T-helper 17 cell (primary cell): ENCODE data around the gene AQP12B. TPM values are rescaled to one million over a fixed set of nuclear protein-coding genes. Genes with fewer than 3 reads are reported as not detected.

Source experiments
- ATAC-seq: fragments of 150-1000 bp; cut with Tn5 transposase; 2 replicates; pipeline ENCODE4 v1.10.0; 2021; ENCODE audit warnings: mild to moderate bottlenecking, moderate library complexity
- DNase-seq, 3 donors: peaks; one replicate each; pipeline versions ENCODE4 v3.0.0 to v3.0.0-alpha.2; 2020 to 2021
- H3K9me3 ChIP-seq: one replicate; pipeline ENCODE4 v1.7.0; 2013; ENCODE audit warnings: low read length, mild to moderate bottlenecking; ENCODE audit not compliant: control insufficient read depth, poor library complexity, severe bottlenecking
- H3K27ac Mint-ChIP-seq: one replicate; pipeline ENCODE4 v1.8.0; 2022; ENCODE audit warnings: mild to moderate bottlenecking, moderate library complexity, mixed read lengths
- H3K27me3 Mint-ChIP-seq: one replicate; pipeline ENCODE4 v1.8.0; 2022; ENCODE audit warnings: mixed read lengths
- H3K36me3 Mint-ChIP-seq: one replicate; pipeline ENCODE4 v1.8.0; 2022; ENCODE audit warnings: low read depth, mixed read lengths
- H3K4me1 Mint-ChIP-seq: one replicate; pipeline ENCODE4 v1.8.0; 2022; ENCODE audit warnings: mild to moderate bottlenecking, mixed read lengths
- H3K4me3 Mint-ChIP-seq: one replicate; pipeline ENCODE4 v1.8.0; 2022; ENCODE audit warnings: mild to moderate bottlenecking, moderate library complexity, mixed read lengths
- total RNA-seq, 4 donors: library from RNA in 2 of 4; stranded (reverse) in 2 of 4; gene quantifications; one replicate each; pipeline ENCODE4 v1.2.3 and lab custom pipeline; 2022 to 2026

AQP12B gene
- total RNA-seq, 2 donors from 2014 or later = not detected

DNA sequence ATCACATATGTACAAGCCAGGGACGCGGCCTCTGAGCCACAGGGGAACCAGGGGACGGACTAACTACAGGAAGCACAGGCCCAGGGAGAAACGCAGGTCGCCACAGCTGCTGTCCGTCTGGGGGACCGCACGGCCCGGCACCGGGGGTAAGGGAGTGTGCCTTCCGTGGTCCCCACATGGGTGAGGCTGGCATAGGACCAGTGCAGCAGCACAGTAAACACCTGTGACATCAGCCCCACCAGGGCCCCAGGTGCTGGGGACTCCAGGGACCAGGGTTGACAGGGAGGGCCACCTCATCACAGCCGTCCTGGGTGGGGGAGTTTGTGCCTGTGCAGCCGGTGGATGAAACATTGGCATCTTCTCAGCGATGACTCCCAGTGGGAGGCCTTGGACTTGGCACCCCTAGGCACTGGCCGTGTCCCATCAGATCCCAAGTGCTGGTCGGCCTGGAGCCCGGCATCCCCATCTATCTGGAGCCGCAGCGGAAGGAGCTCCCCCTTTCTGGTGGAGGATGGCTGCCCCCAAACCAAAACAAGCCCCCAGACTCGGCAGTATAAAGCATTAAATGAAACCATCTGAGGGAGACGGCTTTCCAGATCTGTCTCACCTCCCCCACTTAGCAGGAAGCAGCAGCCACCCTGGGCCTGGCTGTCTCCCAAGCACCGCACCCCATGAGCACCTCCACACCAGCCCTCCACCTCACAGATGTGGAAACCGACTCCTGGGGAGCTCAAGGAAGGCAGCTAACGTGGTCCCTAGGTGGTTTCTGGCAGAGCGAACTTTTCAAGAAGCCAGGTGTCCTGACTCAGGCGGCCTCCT, 31.5 kb upstream of the AQP12B start:
- Mint-ChIP-seq H3K4me3 (no peak overlapping the region), H3K4me1 (no peaks in the 10 kb centered on the region), H3K27ac (no peak overlapping the region), H3K36me3 (no peaks in the 10 kb centered on the region), H3K27me3 (peaks cover 8% of the 10 kb centered on the region)
- no peak for ATAC-seq
- no peaks in the 10 kb centered on the region for H3K9me3 ChIP-seq
- no peak for DNase-seq

DNA sequence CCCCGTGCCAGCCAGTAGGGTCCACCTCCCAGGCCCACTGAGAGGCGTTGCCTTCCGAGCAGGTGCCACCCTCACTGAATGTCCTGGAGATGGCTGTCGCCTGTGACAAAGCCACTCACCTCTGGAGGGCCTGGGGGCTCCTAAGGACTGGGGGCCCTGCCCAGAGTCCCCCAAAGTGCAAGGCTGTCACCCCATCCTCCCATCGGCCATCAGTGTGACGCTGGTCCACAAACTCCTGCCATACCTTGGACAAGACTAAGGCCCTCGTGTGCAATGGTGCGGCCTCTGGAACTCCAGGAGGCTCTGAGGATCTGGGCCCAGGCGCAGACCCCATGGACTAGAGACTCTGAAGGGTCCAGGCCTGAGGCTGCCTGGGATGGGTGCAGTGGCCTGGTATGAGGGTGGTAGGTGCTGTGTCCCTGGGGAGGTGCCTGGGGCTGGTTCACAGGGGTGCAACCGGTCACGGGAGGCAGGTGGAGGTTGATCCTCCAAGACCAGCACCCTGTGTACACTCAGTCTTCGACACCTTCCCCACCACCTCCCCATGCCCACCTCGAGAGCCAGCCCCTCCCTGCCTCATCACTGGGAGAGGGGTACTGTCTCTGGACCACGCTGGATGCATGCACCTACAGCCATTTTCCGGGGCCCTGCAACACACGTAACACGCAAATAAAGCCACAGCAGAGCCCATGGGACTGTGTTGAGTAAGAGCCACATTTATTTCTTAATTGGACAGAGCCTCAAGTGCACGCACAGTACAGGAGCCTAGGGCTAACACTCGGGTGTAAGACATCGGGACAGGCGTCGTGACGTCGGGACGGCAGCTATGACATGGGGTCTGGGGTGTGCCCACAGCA, 30.6 kb upstream of the AQP12B start:
- ATAC-seq (no peak), DNase-seq (no peak)
- no peaks in the 10 kb centered on the region for H3K9me3 ChIP-seq
- Mint-ChIP-seq H3K4me1 (no peaks in the 10 kb centered on the region), H3K4me3 (no peak overlapping the region), H3K27me3 (peaks cover 8% of the 10 kb centered on the region), H3K36me3 (no peaks in the 10 kb centered on the region), H3K27ac (no peak overlapping the region)

DNA sequence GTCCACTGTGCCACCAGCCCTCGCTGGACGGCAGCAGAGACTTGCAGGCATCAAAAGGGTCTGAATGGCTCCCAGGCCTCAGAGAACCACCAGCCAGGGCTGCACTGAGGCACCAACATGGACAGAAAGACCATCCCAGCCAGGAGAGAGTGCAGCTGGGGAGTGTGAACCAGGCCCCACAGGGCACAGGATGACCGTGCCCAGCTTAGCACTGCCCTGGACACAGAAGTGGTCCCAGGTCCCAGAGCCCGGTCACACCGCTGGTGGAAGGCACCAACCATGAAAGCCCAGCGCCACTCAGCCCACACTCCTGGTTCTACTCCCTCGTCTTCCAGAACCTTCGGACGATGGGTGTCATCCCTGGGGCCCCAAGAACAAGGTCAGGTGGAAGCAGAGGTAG, 29.4 kb upstream of the AQP12B start:
- DNase-seq (no peak), ATAC-seq (no peak)
- Mint-ChIP-seq H3K36me3 (no peaks in the 10 kb centered on the region), H3K27ac (no peak overlapping the region), H3K27me3 (peaks cover 8% of the 10 kb centered on the region), H3K4me1 (no peaks in the 10 kb centered on the region), H3K4me3 (no peak overlapping the region)
- no peaks in the 10 kb centered on the region for H3K9me3 ChIP-seq

DNA sequence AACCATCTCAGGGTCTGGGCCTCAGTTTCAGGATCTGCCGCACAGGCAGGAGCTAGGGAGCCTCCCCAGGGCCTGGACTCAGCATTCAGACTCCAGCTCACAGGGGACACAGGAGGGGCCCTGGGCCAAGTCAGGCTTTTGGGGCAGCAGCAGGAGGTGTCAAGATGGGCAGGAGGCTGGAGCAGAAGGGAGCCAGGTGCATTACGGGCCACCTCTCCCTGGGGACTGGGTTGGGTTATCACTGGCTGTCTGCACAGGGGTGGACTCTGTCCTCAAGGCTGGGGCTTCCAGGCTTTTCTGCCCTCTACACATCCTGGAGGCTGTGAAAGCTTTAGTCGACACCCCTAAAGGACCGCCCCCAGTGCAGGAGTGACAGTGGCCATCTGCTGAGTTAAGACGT, 29.0 kb upstream of the AQP12B start:
- Mint-ChIP-seq H3K27ac (no peak overlapping the region), H3K27me3 (peaks cover 8% of the 10 kb centered on the region), H3K36me3 (no peaks in the 10 kb centered on the region), H3K4me1 (no peaks in the 10 kb centered on the region), H3K4me3 (no peak overlapping the region)
- ATAC-seq = no peak
- no peak for DNase-seq
- H3K9me3 ChIP-seq = no peaks in the 10 kb centered on the region

DNA sequence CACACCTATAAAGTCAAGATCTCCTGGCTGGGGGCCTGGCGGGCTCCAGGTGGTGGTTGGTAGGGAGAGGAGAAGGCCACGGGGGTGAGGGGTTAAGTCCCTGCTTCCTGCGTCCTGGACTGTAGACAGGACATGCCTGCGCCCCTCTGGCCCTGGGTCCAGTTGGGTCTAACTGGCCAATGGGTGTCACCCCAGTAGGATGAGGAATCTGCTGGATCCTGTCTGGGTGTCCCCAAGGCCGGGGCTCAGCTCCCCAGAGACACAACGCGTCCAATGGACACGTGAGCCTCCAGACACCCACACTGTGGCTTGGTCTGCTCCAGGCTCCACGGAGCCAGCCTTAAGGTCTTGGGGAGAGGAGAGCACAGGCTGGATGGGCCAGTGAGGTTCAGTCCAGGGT, 28.6 kb upstream of the AQP12B start:
- Mint-ChIP-seq H3K36me3 (no peaks in the 10 kb centered on the region), H3K4me1 (no peaks in the 10 kb centered on the region), H3K4me3 (no peak overlapping the region), H3K27ac (no peak overlapping the region), H3K27me3 (peaks cover 8% of the 10 kb centered on the region)
- no peak for ATAC-seq
- peak in 1 of 3 donors; percentile 8 for DNase-seq
- no peaks in the 10 kb centered on the region for H3K9me3 ChIP-seq

DNA sequence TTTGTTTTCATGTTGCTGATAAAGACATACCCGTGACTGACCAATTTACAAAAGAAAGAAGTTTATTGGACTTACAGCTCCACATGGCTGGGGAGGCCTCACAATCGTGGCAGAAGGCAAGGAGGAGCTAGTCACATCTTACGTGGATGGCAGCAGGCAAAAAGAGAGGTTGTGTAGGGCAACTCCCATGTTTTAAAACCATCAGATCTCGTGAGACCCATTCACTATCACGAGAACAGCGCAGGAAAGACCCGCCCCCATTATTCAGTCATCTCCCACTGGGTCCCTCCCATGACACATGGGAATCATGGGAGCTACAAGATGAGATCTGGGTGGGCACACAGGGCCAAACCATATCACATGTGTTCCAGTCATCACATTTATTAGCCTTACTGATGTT, 25.8 kb upstream of the AQP12B start:
- no peak overlapping the region for H3K27ac Mint-ChIP-seq
- H3K4me1 Mint-ChIP-seq = peaks cover 13% of the 10 kb centered on the region
- no peaks in the 10 kb centered on the region for H3K9me3 ChIP-seq
- peaks cover 3% of the 10 kb centered on the region for H3K36me3 Mint-ChIP-seq
- DNase-seq (no peak), ATAC-seq (no peak)
- H3K27me3 Mint-ChIP-seq = peaks cover 21% of the 10 kb centered on the region
- H3K4me3 Mint-ChIP-seq = no peak overlapping the region

DNA sequence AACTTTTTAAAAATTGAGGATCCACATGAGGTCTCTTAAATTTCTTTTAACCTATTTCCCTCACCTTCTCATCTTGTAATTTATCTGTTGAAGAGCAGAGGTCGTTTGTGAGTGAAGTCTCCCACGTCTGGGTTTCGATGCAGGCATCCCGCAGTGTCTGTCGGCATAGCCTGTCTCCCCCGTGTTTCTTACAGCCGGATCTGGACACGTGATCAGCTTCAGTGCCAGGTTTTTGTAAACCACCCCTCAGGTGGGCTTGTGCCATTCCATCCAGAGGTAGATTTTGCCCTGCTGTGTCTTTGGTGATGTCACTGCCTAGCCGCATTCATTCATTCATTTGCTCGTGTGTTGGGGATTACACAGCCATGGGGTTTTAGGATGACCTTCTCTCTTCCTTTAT, 25.1 kb upstream of the AQP12B start:
- H3K4me3 Mint-ChIP-seq = no peak overlapping the region
- H3K36me3 Mint-ChIP-seq = peaks cover 3% of the 10 kb centered on the region
- no peak for DNase-seq
- H3K4me1 Mint-ChIP-seq = peaks cover 17% of the 10 kb centered on the region
- no peak overlapping the region for H3K27ac Mint-ChIP-seq
- H3K9me3 ChIP-seq = no peaks in the 10 kb centered on the region
- H3K27me3 Mint-ChIP-seq = peaks cover 26% of the 10 kb centered on the region
- ATAC-seq = no peak

DNA sequence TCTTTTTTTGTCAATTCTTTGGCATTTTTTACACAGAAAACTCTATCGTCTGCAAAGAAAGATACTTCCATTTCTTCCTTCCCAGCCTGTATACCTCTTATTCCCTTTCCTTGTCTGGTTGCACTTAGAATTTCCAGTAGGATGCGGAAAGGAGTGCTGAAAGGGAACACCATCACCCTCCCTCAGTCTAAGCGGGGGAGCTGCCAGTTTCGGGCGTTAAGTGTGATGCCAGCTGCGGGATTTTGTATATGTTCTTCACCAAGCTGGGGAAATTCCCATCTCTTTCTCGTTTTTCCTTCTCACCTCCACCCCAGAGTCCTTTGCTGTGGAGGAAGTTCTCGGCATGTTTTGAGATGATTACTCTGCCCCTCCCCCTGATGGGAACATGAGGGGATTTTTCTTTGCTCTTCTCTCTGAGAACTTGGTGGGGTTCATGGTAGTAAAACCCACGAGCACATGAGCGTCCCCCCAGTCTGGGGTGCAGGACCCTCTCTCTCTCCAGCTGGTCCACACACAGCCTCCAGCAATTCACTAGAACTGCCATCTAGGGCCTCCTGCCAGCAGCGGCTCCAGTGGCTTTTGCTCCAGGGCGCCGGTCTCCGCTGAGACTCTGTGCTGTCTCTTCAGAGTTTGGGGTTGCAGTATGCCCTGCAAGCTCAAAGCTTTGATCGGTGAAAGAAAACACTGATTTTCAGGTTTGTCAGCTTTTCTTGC, 24.5 kb upstream of the AQP12B start:
- no peak overlapping the region for H3K27ac Mint-ChIP-seq
- H3K9me3 ChIP-seq = no peaks in the 10 kb centered on the region
- DNase-seq (no peak), ATAC-seq (no peak)
- H3K36me3 Mint-ChIP-seq = peaks cover 3% of the 10 kb centered on the region
- H3K27me3 Mint-ChIP-seq = peaks cover 26% of the 10 kb centered on the region
- H3K4me1 Mint-ChIP-seq = peaks cover 17% of the 10 kb centered on the region
- H3K4me3 Mint-ChIP-seq = no peak overlapping the region

DNA sequence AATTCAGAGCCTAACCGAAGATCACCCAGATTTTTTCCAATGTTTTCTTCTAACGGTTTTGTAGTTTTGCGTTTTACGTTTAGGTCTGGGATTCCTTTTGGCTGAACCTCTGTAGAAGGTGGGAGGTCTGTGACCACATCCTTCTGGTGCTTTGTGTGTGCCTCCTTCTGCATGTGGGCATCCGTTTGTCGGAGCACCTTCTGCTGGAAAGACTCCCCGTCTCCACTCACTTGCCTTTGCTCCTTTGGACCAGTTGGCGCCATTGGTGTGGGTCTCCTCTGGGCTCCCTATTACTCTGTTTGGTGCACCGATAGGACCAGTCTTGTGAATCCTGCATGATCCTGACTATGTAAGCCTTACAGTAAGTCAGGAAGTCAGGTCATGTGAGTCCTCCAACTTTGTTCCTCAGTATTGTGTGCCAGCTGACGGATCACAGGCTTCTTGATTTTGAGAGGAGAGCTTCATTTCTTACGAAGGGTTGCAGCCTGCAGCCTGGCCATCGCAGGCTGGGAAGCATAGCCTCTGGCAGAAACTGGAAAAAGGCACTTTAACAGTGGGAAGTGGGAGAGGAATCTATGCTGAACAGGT, 22.6 kb upstream of the AQP12B start:
- peaks cover 3% of the 10 kb centered on the region for H3K36me3 Mint-ChIP-seq
- ATAC-seq (peak; percentile 35), DNase-seq (no peak)
- no peaks in the 10 kb centered on the region for H3K9me3 ChIP-seq
- H3K27me3 Mint-ChIP-seq = peaks cover 26% of the 10 kb centered on the region
- H3K4me1 Mint-ChIP-seq = peaks cover 17% of the 10 kb centered on the region
- H3K27ac Mint-ChIP-seq = peak overlapping the region; percentile 85
- H3K4me3 Mint-ChIP-seq = peak overlapping the region; percentile 83

DNA sequence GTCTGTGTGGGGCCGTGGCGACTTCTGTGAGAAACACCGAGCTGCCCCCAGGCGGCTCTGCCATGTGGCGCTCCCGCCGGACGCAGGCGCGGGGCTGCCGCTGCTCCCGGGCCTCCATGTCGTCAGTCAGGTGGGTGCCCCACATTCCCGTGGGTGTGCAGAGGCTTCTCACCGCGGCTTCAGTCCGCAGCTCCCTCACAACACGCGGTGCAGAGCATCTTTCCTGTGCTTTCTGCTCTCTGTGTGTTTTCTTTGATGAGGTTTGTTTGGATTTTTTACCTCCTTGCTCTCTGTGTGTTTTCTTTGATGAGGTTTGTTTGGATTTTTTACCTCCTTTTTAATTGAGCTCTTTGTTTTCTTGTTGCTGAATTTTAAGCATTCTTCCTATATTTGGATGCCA, 22.0 kb upstream of the AQP12B start:
- peak overlapping the region; percentile 85 for H3K27ac Mint-ChIP-seq
- H3K4me3 Mint-ChIP-seq = peak overlapping the region; percentile 83
- H3K27me3 Mint-ChIP-seq = peaks cover 23% of the 10 kb centered on the region
- H3K4me1 Mint-ChIP-seq = peaks cover 17% of the 10 kb centered on the region
- peak in 2 of 3 donors; percentile 9 to 19 for DNase-seq
- ATAC-seq = peak; percentile 84
- no peaks in the 10 kb centered on the region for H3K9me3 ChIP-seq
- peaks cover 3% of the 10 kb centered on the region for H3K36me3 Mint-ChIP-seq

DNA sequence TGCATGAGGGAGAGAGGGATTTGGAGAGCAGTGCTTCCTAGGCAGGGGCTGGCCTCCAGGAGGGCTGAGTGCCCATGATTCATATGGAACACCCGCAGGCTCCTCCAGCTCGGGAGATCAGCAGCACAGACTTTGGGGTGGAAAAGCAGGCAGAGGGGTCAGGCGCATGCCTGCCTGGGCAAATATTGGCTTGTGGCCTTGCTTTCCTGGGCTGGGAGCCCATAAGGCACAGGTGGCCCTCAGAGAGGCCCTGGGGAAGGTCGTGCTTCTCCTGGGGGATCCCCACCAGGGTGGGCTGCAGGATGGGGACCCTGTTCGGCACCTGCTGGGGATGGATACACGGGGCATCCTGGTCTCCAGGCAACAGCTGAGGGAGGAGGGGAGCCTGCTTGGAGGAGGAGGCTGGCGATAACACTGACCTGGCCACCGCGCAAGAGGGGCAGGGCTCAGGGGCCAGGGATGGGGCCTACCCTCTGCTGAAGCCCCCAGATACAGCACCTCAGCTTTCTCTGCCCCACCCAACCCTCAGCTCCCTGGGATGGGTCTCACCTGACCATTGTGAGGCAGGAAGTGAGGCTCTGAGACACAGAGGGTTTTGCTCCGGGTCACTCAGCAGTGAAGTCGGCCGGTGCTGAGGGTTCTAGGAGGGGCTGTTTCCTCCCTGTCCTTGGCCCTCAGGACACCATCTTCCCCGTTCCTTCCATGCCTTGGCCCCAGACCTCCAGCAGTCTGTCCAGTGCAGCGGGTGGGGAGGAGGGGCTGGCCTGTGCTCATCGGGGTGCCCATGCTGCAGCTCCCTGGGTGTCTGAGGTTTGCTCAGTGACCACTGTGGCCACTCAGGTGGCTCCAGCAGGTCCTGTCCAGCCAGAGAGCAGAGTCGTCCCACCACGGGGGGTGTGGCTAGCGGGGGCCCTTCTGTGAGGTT, 21.0 kb upstream of the AQP12B start:
- H3K36me3 Mint-ChIP-seq = peaks cover 3% of the 10 kb centered on the region
- no peaks in the 10 kb centered on the region for H3K9me3 ChIP-seq
- no peak for ATAC-seq
- peak in 1 of 3 donors; percentile 3 for DNase-seq
- H3K27me3 Mint-ChIP-seq = peaks cover 18% of the 10 kb centered on the region
- H3K27ac Mint-ChIP-seq = peak overlapping the region; percentile 73
- H3K4me3 Mint-ChIP-seq = no peak overlapping the region
- H3K4me1 Mint-ChIP-seq = peaks cover 17% of the 10 kb centered on the region

DNA sequence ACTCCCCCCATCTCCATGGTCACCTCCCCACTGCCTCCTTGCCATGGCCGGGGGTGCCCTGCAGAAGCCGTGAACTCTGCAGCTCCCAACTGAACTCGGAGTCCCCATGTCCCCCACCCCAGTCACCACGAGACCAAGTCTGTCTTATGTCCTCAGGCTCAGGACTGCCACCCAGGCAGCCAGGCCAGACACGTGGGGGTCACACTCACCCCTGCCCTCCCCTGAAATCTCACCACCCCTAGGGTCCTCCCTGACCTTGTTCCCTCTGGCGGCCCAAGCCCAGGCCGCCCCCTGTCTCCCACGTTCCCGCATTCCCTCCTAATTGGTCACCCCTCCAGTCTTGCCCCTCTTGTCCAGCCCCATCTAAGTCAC, 19.9 kb upstream of the AQP12B start:
- H3K27me3 Mint-ChIP-seq = peaks cover 18% of the 10 kb centered on the region
- peaks cover 3% of the 10 kb centered on the region for H3K36me3 Mint-ChIP-seq
- H3K27ac Mint-ChIP-seq = no peak overlapping the region
- H3K4me3 Mint-ChIP-seq = no peak overlapping the region
- peaks cover 17% of the 10 kb centered on the region for H3K4me1 Mint-ChIP-seq
- ATAC-seq (no peak), DNase-seq (no peak)
- no peaks in the 10 kb centered on the region for H3K9me3 ChIP-seq
